AG08396 (cell line): ENCODE data around the gene CCDC88C.

Experiments
- DNase-seq: peaks from one replicate; pipeline ENCODE4 v3.0.0; 2012; ENCODE audit warnings: low spot score, mixed read lengths

Gene CCDC88C

GRCh38 chr14:91225025-91225424 is 192.6 kb downstream of the CCDC88C start:
- no peak for DNase-seq

- DNase-seq = no peak
Measured at GRCh38 chr14:91223028-91223783, 194.4 kb downstream of the CCDC88C start.
